Panc1 (cell line): ENCODE results near the gene CDH23.

Source experiments
- CTCF ChIP-seq: fragments of 450-650 bp; IDR thresholded peaks from 2 replicates; pipeline ENCODE4 v1.5.1; 2017; ENCODE audit warnings: mild to moderate bottlenecking
- POLR2AphosphoS5 ChIP-seq: IDR thresholded peaks from 2 replicates; pipeline ENCODE4 v1.6.1; 2012; ENCODE audit warnings: mild to moderate bottlenecking, low read depth, low read length, moderate library complexity
- REST ChIP-seq, 2 experiments: IDR thresholded peaks; 2 replicates each; pipeline ENCODE4 v1.6.1; 2011 to 2012; ENCODE audit warnings: low read depth in 2 of 2, control low read depth in 1 of 2, low read length in 1 of 2, mild to moderate bottlenecking in 1 of 2, moderate library complexity in 1 of 2; ENCODE audit not compliant: insufficient read depth in 1 of 2
- SIN3A ChIP-seq: IDR thresholded peaks from 2 replicates; pipeline ENCODE4 v1.6.1; 2012; ENCODE audit warnings: low read depth, mild to moderate bottlenecking, low read length, moderate library complexity, borderline replicate concordance; ENCODE audit not compliant: insufficient read depth
- TCF7L2 ChIP-seq: IDR thresholded peaks from 2 replicates; pipeline ENCODE4 v1.6.1; 2011; ENCODE audit warnings: mild to moderate bottlenecking, low read depth, low read length, inconsistent platforms

- TF ChIP-seq POLR2AphosphoS5: no peak
- TF ChIP-seq CTCF: no peak
- no peak for TF ChIP-seq REST (IDR thresholded peaks at IDR 0.05; ENCODE audit: insufficient read depth in 1 of 2, low read depth in 2 of 2, low read length in 1 of 2)
- no peak for TF ChIP-seq TCF7L2
- TF ChIP-seq SIN3A: no peak
These were observed 75.2 kb downstream of the CDH23 start for GRCh38 chr10:71471957-71472365.
